ENCODE data around the gene NTPCR.

The NTPCR gene

GRCh38 chr1:232969799-232970198 is 19.4 kb downstream of the NTPCR start:
- Mint-ChIP-seq H3K36me3 (ENCODE audit: insufficient read depth) (peaks cover 29% of the 10 kb centered on the region), H3K27ac (ENCODE audit: low read depth) (peak overlapping the region; percentile 55), H3K27me3 (no peaks in the 10 kb centered on the region), H3K9me3 (peaks cover 17% of the 10 kb centered on the region), H3K4me3 (no peak overlapping the region), H3K4me1 (peaks cover 15% of the 10 kb centered on the region)
- DNase-seq (ENCODE audit: low spot score in 2 of 2) (no peak), ATAC-seq (replicated peaks; ENCODE audit: extremely low read depth, poor library complexity, severe bottlenecking) (no peak)

- peaks cover 21% of the 10 kb centered on the region for H3K4me1 Mint-ChIP-seq
- ATAC-seq (replicated peaks; ENCODE audit: extremely low read depth, poor library complexity, severe bottlenecking) (no peak), DNase-seq (ENCODE audit: low spot score in 2 of 2) (no peak)
- no peak overlapping the region for H3K4me3 Mint-ChIP-seq
- H3K27me3 Mint-ChIP-seq, result no peaks in the 10 kb centered on the region
- H3K36me3 Mint-ChIP-seq (ENCODE audit: insufficient read depth), result peaks cover 27% of the 10 kb centered on the region
- peaks cover 17% of the 10 kb centered on the region for H3K9me3 Mint-ChIP-seq
- no peak overlapping the region for H3K27ac Mint-ChIP-seq (ENCODE audit: low read depth)
These were observed 20.1 kb downstream of the NTPCR start for GRCh38 chr1:232970508-232970907.

- Mint-ChIP-seq H3K27me3 (no peaks in the 10 kb centered on the region), H3K4me3 (no peak overlapping the region), H3K27ac (ENCODE audit: low read depth) (peak overlapping the region; percentile 64), H3K4me1 (peaks cover 26% of the 10 kb centered on the region), H3K9me3 (peaks cover 17% of the 10 kb centered on the region), H3K36me3 (ENCODE audit: insufficient read depth) (peaks cover 18% of the 10 kb centered on the region)
- no peak for ATAC-seq (replicated peaks; ENCODE audit: extremely low read depth, poor library complexity, severe bottlenecking)
- DNase-seq (ENCODE audit: low spot score in 2 of 2), result no peak
These were observed 23.5 kb downstream of the NTPCR start for GRCh38 chr1:232973652-232974611.

- DNase-seq (ENCODE audit: low spot score in 2 of 2) (no peak), ATAC-seq (replicated peaks; ENCODE audit: extremely low read depth, poor library complexity, severe bottlenecking) (no peak)
- no peak overlapping the region for H3K4me3 Mint-ChIP-seq
- peaks cover 17% of the 10 kb centered on the region for H3K9me3 Mint-ChIP-seq
- no peaks in the 10 kb centered on the region for H3K27me3 Mint-ChIP-seq
- H3K4me1 Mint-ChIP-seq, result peaks cover 27% of the 10 kb centered on the region
- H3K27ac Mint-ChIP-seq (ENCODE audit: low read depth), result no peak overlapping the region
- peaks cover 14% of the 10 kb centered on the region for H3K36me3 Mint-ChIP-seq (ENCODE audit: insufficient read depth)
These were observed 24.6 kb downstream of the NTPCR start for GRCh38 chr1:232974971-232975370.

- H3K4me3 Mint-ChIP-seq, result no peak overlapping the region
- H3K27me3 Mint-ChIP-seq, result no peaks in the 10 kb centered on the region
- ATAC-seq (replicated peaks; ENCODE audit: extremely low read depth, poor library complexity, severe bottlenecking) (no peak), DNase-seq (ENCODE audit: low spot score in 2 of 2) (no peak)
- peak overlapping the region; percentile 45 for H3K27ac Mint-ChIP-seq (ENCODE audit: low read depth)
- peaks cover 2% of the 10 kb centered on the region for H3K36me3 Mint-ChIP-seq (ENCODE audit: insufficient read depth)
- H3K4me1 Mint-ChIP-seq, result peaks cover 27% of the 10 kb centered on the region
- H3K9me3 Mint-ChIP-seq, result peaks cover 10% of the 10 kb centered on the region
These were observed 27.8 kb downstream of the NTPCR start for GRCh38 chr1:232978091-232978634.

- Mint-ChIP-seq H3K4me1 (peaks cover 27% of the 10 kb centered on the region), H3K4me3 (no peak overlapping the region), H3K9me3 (peaks cover 5% of the 10 kb centered on the region), H3K27me3 (no peaks in the 10 kb centered on the region), H3K36me3 (ENCODE audit: insufficient read depth) (peaks cover 1% of the 10 kb centered on the region), H3K27ac (ENCODE audit: low read depth) (peak overlapping the region; percentile 45)
- ATAC-seq (replicated peaks; ENCODE audit: extremely low read depth, poor library complexity, severe bottlenecking) (no peak), DNase-seq (ENCODE audit: low spot score in 2 of 2) (no peak)
These were observed 28.4 kb downstream of the NTPCR start for GRCh38 chr1:232978815-232979214.

- H3K9me3 Mint-ChIP-seq, result no peaks in the 10 kb centered on the region
- peaks cover 4% of the 10 kb centered on the region for H3K36me3 Mint-ChIP-seq (ENCODE audit: insufficient read depth)
- no peak overlapping the region for H3K27ac Mint-ChIP-seq (ENCODE audit: low read depth)
- H3K4me1 Mint-ChIP-seq, result peaks cover 27% of the 10 kb centered on the region
- ATAC-seq (replicated peaks; ENCODE audit: extremely low read depth, poor library complexity, severe bottlenecking) (no peak), DNase-seq (ENCODE audit: low spot score in 2 of 2) (no peak)
- H3K4me3 Mint-ChIP-seq, result no peak overlapping the region
- no peaks in the 10 kb centered on the region for H3K27me3 Mint-ChIP-seq
These were observed 29.1 kb downstream of the NTPCR start for GRCh38 chr1:232979558-232979957.

- Mint-ChIP-seq H3K4me1 (peaks cover 22% of the 10 kb centered on the region), H3K9me3 (no peaks in the 10 kb centered on the region), H3K27ac (ENCODE audit: low read depth) (no peak overlapping the region), H3K27me3 (no peaks in the 10 kb centered on the region), H3K36me3 (ENCODE audit: insufficient read depth) (peaks cover 4% of the 10 kb centered on the region), H3K4me3 (no peak overlapping the region)
- DNase-seq (ENCODE audit: low spot score in 2 of 2), result no peak
- ATAC-seq (replicated peaks; ENCODE audit: extremely low read depth, poor library complexity, severe bottlenecking), result no peak
These were observed 30.1 kb downstream of the NTPCR start for GRCh38 chr1:232980355-232980978.

- Mint-ChIP-seq H3K36me3 (ENCODE audit: insufficient read depth) (peaks cover 4% of the 10 kb centered on the region), H3K27ac (ENCODE audit: low read depth) (no peak overlapping the region), H3K27me3 (no peaks in the 10 kb centered on the region), H3K4me1 (peaks cover 20% of the 10 kb centered on the region), H3K4me3 (no peak overlapping the region), H3K9me3 (no peaks in the 10 kb centered on the region)
- DNase-seq (ENCODE audit: low spot score in 2 of 2) (no peak), ATAC-seq (replicated peaks; ENCODE audit: extremely low read depth, poor library complexity, severe bottlenecking) (no peak)
These were observed 30.7 kb downstream of the NTPCR start for GRCh38 chr1:232980986-232981560.

- Mint-ChIP-seq H3K4me1 (peaks cover 15% of the 10 kb centered on the region), H3K9me3 (no peaks in the 10 kb centered on the region), H3K4me3 (no peak overlapping the region), H3K27me3 (no peaks in the 10 kb centered on the region), H3K36me3 (ENCODE audit: insufficient read depth) (peaks cover 4% of the 10 kb centered on the region), H3K27ac (ENCODE audit: low read depth) (no peak overlapping the region)
- no peak for DNase-seq (ENCODE audit: low spot score in 2 of 2)
- no peak for ATAC-seq (replicated peaks; ENCODE audit: extremely low read depth, poor library complexity, severe bottlenecking)
These were observed 32.0 kb downstream of the NTPCR start for GRCh38 chr1:232982238-232982944.

GRCh38 chr1:232983375-232983774 is 33.0 kb downstream of the NTPCR start:
- H3K27me3 Mint-ChIP-seq, result no peaks in the 10 kb centered on the region
- peaks cover 4% of the 10 kb centered on the region for H3K36me3 Mint-ChIP-seq (ENCODE audit: insufficient read depth)
- no peak overlapping the region for H3K27ac Mint-ChIP-seq (ENCODE audit: low read depth)
- no peaks in the 10 kb centered on the region for H3K9me3 Mint-ChIP-seq
- no peak overlapping the region for H3K4me3 Mint-ChIP-seq
- no peak for DNase-seq (ENCODE audit: low spot score in 2 of 2)
- peaks cover 6% of the 10 kb centered on the region for H3K4me1 Mint-ChIP-seq
- no peak for ATAC-seq (replicated peaks; ENCODE audit: extremely low read depth, poor library complexity, severe bottlenecking)
